Hematopoietic multipotent progenitor cell treated with erythropoietin and hydrocortisone succinate and interleukin-3 and kit ligand, for 4 days (in vitro differentiated cells): ENCODE data around the gene ZNF480.
"Not testable (repeated sequence)": the region's sequence is repeated elsewhere in the genome, so short reads cannot be mapped to it uniquely, and the experiment has no call there.

Experiments used
- DNase-seq: peaks from one replicate; pipeline ENCODE4 v3.0.0-alpha.2; 2015

Gene ZNF480

GRCh38 chr19:52339022-52339421, 42.1 kb downstream of the ZNF480 start:
- not testable (repeated sequence) for DNase-seq

- DNase-seq: peak; percentile 63
Observed at GRCh38 chr19:52343548-52343947, 46.6 kb downstream of the ZNF480 start.

GRCh38 chr19:52345162-52345561, 48.2 kb downstream of the ZNF480 start:
- no peak for DNase-seq

- DNase-seq: peak; percentile 15
Observed at GRCh38 chr19:52351512-52351911, 54.5 kb downstream of the ZNF480 start.

- DNase-seq: no peak
Observed at GRCh38 chr19:52366414-52366824, 69.5 kb downstream of the ZNF480 start.

- peak; percentile 93 for DNase-seq
Observed at GRCh38 chr19:52369559-52370340, 72.8 kb downstream of the ZNF480 start, which contains the start of gene ZNF880. ZNF880 (plus strand) TSS chr19:52369923; CDS start chr19:52369966, 43 bp downstream.

- DNase-seq: no peak
Observed at GRCh38 chr19:52370341-52370710, 73.4 kb downstream of the ZNF480 start.
